MM.1S (cell line): Measurements from ENCODE around the gene PROSER3.
A peak's percentile ranks its signal among the peaks of the same experiment; 100 is the strongest.

Source experiments
- DNase-seq: peaks from one replicate; pipeline ENCODE4 v3.0.0-alpha.2; 2015
- H2AFZ ChIP-seq: fragments of 300-600 bp; sonication (generic); 2 replicates; pipeline ENCODE4 v1.6.0; 2016; ENCODE audit warnings: antibody characterized with exemption, low read length
- H3F3A ChIP-seq: fragments of 300-600 bp; sonication (generic); 2 replicates; pipeline ENCODE4 v1.6.1; 2016; ENCODE audit warnings: mild to moderate bottlenecking, antibody characterized with exemption, low read length, moderate library complexity, mixed read lengths; ENCODE audit not compliant: insufficient read depth
- H3K27ac ChIP-seq: fragments of 300-600 bp; sonication (generic); 2 replicates; pipeline ENCODE4 v1.5.1; 2016; ENCODE audit warnings: mild to moderate bottlenecking, low read length
- H3K27me3 ChIP-seq: fragments of 300-600 bp; sonication (generic); replicated peaks from 2 replicates; pipeline ENCODE4 v1.6.0; 2016; ENCODE audit warnings: low read length; ENCODE audit not compliant: insufficient read depth
- H3K36me3 ChIP-seq: fragments of 300-600 bp; sonication (generic); replicated peaks from 2 replicates; pipeline ENCODE4 v1.6.1; 2016; ENCODE audit warnings: mild to moderate bottlenecking, low read length, mixed read lengths; ENCODE audit not compliant: insufficient read depth
- H3K4me1 ChIP-seq: fragments of 300-600 bp; sonication (generic); 2 replicates; pipeline ENCODE4 v1.6.1; 2016; ENCODE audit warnings: low read length, mixed read lengths
- H3K4me2 ChIP-seq: fragments of 300-600 bp; sonication (generic); 2 replicates; pipeline ENCODE4 v1.6.0; 2016; ENCODE audit warnings: low read depth, low read length
- H3K4me3 ChIP-seq: fragments of 300-600 bp; sonication (generic); 2 replicates; pipeline ENCODE4 v1.5.1; 2016; ENCODE audit warnings: low read length, mixed read lengths
- H3K79me2 ChIP-seq: fragments of 300-600 bp; sonication (generic); 2 replicates; pipeline ENCODE4 v1.6.1; 2016; ENCODE audit warnings: mixed run types, low read length, mixed read lengths
- H3K9ac ChIP-seq: fragments of 300-600 bp; sonication (generic); 2 replicates; pipeline ENCODE4 v1.6.1; 2016; ENCODE audit warnings: low read length, mixed read lengths
- H3K9me2 ChIP-seq: fragments of 300-600 bp; sonication (generic); replicated peaks from 2 replicates; pipeline ENCODE4 v1.6.1; 2016; ENCODE audit warnings: mild to moderate bottlenecking, low read length, mixed read lengths; ENCODE audit not compliant: insufficient read depth
- H3K9me3 ChIP-seq: fragments of 300-600 bp; sonication (generic); replicated peaks from 2 replicates; pipeline ENCODE4 v1.6.1; 2016; ENCODE audit warnings: mild to moderate bottlenecking, low read length, mixed read lengths; ENCODE audit not compliant: insufficient read depth
- H4K20me1 ChIP-seq: fragments of 300-600 bp; sonication (generic); 2 replicates; pipeline ENCODE4 v1.6.1; 2016; ENCODE audit warnings: mild to moderate bottlenecking, low read length, moderate library complexity, mixed read lengths; ENCODE audit not compliant: insufficient read depth
- CTCF ChIP-seq: fragments of 300-600 bp; sonication (generic); IDR thresholded peaks from 2 replicates; pipeline ENCODE4 v1.5.1; 2016; ENCODE audit warnings: antibody characterized with exemption, low read length, mixed read lengths
- EZH2 ChIP-seq: fragments of 300-600 bp; sonication (generic); optimal IDR thresholded peaks from 2 replicates; pipeline ENCODE3; 2017; ENCODE audit warnings: low read depth, mild to moderate bottlenecking, antibody characterized with exemption, low read length, mixed read lengths
- EZH2phosphoT487 ChIP-seq: fragments of 300-600 bp; sonication (generic); IDR thresholded peaks from 2 replicates; pipeline ENCODE4 v1.6.1; 2018; ENCODE audit warnings: antibody characterized with exemption, low read length

PROSER3 gene

GRCh38 chr19:35745328-35746086 is 12.5 kb upstream of the PROSER3 start, which contains the start of the genes PSENEN and U2AF1L4:
Gene PSENEN, plus strand, starts transcription at chr19:35745651. Its CDS starts 280 bp downstream, at chr19:35745931.
Gene U2AF1L4, minus strand, starts transcription at chr19:35745418. Its CDS starts 27 bp downstream, at chr19:35745391.
- DNase-seq: peak; percentile 99
- Histone ChIP-seq H3K79me2 (peaks cover 40% of the 10 kb centered on the region), H3K27ac (peak within 1 kb of the TSS; percentile 90), H4K20me1 (no peaks in the 10 kb centered on the region), H3K4me2 (peak within 1 kb of the TSS; percentile 88), H2AFZ (peak within 1 kb of the TSS; percentile 71), H3K9me3 (no peaks in the 10 kb centered on the region), H3K9me2 (no peaks in the 10 kb centered on the region), H3K9ac (peak within 1 kb of the TSS; percentile 84), H3K4me3 (peak within 1 kb of the TSS; percentile 90), H3K27me3 (no peaks in the 10 kb centered on the region), H3K4me1 (peaks cover 26% of the 10 kb centered on the region), H3F3A (peaks cover 22% of the 10 kb centered on the region; the same call in 1 of the 2 replicates), H3K36me3 (no peaks in the 10 kb centered on the region)
- TF ChIP-seq EZH2 (no peak), EZH2phosphoT487 (no peak), CTCF (no peak)

- Histone ChIP-seq H4K20me1 (no peaks in the 10 kb centered on the region), H3K79me2 (peaks cover 40% of the 10 kb centered on the region), H3K4me1 (peaks cover 26% of the 10 kb centered on the region), H3K27ac (no peak overlapping the region; the same call in 1 of the 2 replicates), H3K4me3 (peak overlapping the region; percentile 90), H3F3A (peaks cover 18% of the 10 kb centered on the region; the same call in 1 of the 2 replicates), H3K9me3 (no peaks in the 10 kb centered on the region), H3K9me2 (no peaks in the 10 kb centered on the region), H3K9ac (peak overlapping the region; percentile 84; the same call in 1 of the 2 replicates), H3K27me3 (no peaks in the 10 kb centered on the region), H3K36me3 (no peaks in the 10 kb centered on the region), H3K4me2 (peak overlapping the region; percentile 86), H2AFZ (peak overlapping the region; percentile 71; the same call in 1 of the 2 replicates)
- DNase-seq: no peak
- TF ChIP-seq CTCF (no peak), EZH2phosphoT487 (no peak), EZH2 (no peak)
These were observed 11.9 kb upstream of the PROSER3 start for GRCh38 chr19:35746087-35746462.

- Histone ChIP-seq H3K9me2 (no peaks in the 10 kb centered on the region), H3K27ac (no peak overlapping the region), H3F3A (peaks cover 15% of the 10 kb centered on the region; the same call in 1 of the 2 replicates), H3K27me3 (no peaks in the 10 kb centered on the region), H3K9me3 (no peaks in the 10 kb centered on the region), H3K4me3 (0 out of 2 replicates have a peak overlapping the region, but pooled peaks have one; percentile 90), H3K36me3 (no peaks in the 10 kb centered on the region), H3K4me2 (peak overlapping the region; percentile 86), H3K79me2 (peaks cover 40% of the 10 kb centered on the region), H2AFZ (no peak overlapping the region), H4K20me1 (no peaks in the 10 kb centered on the region), H3K9ac (peak overlapping the region; percentile 84; the same call in 1 of the 2 replicates), H3K4me1 (peaks cover 26% of the 10 kb centered on the region)
- DNase-seq: no peak
- TF ChIP-seq CTCF (no peak), EZH2phosphoT487 (no peak), EZH2 (no peak)
These were observed 11.4 kb upstream of the PROSER3 start for GRCh38 chr19:35746531-35746930.
